Inflammatory macrophage treated with lipopolysaccharide for 4 hours (primary cell): ENCODE results near the gene TGFBI.
A peak's percentile ranks its signal among the peaks of the same experiment; 100 is the strongest.

ENCODE experiments used
- DNase-seq: peaks from one replicate; pipeline ENCODE4 v3.0.0-alpha.2; 2020

The TGFBI gene

DNA sequence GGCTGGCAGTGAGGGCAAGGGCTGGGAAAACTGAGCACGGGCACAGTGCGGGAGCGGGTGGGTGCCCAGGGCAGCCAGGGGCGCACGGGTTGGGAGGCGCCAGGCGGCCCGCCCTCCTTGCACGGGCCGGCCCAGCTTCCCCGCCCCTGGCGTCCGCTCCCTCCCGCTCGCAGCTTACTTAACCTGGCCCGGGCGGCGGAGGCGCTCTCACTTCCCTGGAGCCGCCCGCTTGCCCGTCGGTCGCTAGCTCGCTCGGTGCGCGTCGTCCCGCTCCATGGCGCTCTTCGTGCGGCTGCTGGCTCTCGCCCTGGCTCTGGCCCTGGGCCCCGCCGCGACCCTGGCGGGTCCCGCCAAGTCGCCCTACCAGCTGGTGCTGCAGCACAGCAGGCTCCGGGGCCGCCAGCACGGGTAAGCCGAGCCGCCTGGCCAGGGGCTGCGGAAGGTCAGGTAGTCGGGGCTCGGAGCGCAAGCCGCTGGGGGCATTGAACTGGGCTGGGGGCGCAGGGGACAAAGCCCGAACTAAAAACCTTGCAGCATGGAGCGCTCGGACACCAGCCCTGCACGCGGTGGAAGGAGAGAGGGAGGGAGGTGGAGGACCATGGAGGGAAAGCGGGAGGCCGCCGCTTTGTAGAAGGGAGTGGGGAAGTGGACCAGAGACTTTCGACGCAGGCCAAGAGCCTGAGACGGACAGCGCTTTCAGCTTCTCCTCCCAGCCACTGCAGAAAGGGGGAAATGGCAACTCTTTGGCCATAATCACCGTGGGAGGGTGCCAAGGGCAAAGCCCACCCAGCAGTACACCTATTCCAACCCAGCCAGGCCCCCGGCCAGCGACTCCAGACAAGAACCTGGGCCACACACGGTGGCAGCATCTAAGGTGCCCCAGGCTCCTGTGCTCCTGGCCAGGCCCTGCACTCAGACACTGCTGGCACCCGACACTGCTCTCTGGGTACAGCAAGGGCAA is at the start of gene TGFBI:
TSS of gene TGFBI (plus strand) at position 207 of the 961 bp plus-strand sequence. CDS start at position 275, 68 bp downstream.
- peak; percentile 81 for DNase-seq

DNA sequence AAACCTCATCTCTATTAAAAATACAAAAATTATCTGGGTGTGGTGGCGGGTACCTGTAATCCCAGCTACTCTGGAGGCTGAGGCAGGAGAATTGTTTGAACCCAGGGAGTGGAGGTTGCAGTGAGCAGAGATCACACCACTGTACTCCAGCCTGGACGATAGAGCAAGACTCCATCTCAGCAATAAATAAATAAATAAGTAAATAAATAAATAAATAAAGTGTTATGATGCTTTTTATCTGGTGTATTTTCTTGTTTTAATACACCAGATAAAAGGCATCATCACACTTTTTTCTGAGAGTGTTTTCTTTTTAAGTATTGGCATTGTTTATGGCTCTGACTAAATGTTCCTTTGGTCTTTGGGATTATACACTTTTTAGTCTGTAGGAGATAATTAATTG is 49.8 kb upstream of the TGFBI start:
- no peak for DNase-seq

DNA sequence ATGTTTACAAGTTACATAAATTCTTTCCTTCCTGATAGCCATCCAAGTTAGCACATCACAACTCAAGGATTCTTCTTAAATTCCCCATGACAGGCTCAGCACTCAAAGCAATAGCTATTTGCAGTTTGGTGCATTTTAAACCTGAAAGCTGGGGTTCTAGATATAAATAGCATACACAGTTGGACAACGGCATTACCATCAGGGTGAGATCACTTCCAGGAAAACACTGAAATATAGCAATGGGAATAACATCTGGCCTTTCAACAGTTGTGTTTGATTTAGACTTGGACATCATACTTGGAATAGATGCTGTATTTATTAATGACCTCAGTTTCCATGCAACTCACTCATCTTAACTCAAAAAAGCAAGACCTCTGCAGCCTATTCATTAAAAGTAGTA is 49.3 kb upstream of the TGFBI start:
- DNase-seq = no peak

DNA sequence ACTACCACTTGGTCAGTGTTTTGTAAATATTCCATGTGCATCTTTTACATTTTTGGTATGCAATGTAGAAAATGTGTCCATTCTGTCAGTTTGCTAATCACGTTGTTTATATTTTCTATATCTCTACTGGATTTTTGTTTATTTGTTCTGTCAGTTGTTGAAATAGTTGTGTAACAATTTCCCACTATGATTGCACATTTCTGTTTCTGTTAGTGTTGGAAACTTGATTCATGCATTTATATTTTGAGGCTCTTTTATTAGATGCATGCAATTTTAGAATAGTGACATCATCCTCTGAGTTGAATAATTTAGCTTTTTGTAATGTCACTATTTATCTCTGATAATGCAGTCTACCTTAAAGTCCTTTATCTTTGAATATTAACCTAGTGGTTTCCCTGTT is 48.2 kb upstream of the TGFBI start:
- DNase-seq = no peak

DNA sequence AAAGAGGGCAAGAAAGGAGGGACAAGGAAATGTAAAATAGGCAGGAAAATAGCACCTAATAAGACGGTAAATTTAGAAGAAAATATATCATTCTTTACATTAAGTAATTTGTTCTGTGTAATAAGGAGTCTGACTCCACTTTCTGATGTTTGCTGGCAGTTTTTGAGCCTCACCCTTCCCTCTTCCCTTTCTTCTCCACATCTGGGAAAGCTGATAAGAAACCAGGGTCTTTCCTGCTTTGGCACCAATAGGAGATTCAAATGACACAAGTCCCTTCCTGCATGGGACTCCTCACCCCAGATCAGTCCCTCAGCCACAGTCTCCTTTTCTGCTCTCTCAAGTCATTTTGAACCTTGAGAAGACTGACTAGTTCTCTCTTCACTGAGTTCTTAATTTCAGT is 42.8 kb upstream of the TGFBI start:
- DNase-seq = no peak

DNA sequence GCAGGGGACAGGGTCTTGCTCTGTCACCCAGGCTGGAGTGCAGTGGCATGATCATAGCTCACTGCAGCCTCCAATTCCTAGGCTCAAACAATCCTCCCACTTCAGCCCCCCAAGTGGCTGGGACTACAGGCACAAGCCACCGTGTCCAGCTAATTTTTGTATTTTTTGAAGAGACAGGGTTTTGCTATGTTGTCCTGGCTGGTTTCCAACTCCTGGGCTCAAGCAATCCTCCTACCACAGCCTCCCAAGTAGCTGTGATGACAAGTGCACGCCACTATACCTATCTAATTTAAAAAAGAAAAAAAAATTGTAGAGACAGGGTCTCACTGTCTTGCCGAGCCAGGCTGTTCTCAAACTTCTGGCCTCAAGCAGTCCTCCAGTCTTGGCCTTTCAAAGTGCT is 42.4 kb upstream of the TGFBI start:
- no peak for DNase-seq

DNA sequence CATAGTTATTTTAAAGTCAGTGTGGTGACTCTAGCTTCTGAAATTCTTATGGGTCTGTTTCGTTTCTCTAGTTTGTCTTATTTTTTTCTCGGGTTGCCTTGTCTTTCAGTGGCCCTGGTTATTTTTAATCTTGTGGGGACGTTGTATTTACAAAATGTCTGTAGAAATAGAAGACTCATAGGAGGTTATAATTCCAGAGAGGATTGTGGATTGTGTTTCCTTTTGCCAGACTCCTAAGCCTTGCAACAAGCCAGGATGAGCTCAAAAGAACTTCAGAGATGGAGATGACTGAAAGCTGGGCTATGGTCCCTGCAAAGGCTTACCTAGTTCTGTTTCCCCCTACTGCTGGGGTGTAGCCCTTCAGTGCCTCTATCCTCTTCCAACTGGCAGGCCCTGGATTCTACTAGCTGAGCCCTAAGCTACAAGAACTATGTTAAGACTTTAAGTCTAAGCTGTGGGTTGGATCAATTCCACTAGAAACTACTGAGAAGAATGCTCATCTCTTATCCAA is 41.8 kb upstream of the TGFBI start:
- DNase-seq = no peak

DNA sequence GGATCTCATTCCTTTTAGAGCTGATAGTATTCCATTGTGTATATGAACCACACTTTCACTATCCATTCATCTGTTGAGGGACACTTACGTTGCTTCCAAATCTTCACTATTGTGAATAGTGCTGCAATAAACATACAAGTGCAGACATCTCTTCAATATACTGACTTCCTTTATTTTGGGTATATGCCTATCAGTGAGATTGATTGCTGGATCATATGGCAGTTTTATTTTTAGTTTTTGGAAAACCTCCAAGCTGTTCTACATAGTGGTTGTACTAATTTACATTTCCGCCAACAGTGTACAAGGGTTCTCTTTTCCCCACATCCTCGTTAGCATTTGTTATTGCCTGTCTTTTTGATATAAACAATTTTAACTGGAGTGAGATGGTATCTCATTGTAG is 40.2 kb upstream of the TGFBI start:
- no peak for DNase-seq

DNA sequence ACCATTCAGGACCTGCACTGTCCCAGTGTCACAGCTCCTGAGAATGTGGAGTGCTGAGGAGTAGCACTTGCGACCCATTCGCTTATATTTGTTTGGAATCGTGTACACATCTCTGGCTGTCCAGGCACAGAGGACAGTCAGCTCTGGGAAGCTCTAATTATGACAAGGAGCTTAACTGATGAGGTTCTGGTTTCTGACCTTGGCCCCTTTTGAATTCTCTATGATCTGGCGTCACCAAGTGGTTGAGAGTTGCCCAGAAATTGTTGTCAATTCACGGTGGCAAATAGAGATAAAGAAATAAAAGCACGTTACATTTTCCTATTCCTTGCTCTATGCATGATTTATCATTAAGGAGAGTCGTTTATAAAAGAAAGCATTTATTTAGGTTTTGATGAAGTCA is 39.1 kb upstream of the TGFBI start:
- DNase-seq = no peak

DNA sequence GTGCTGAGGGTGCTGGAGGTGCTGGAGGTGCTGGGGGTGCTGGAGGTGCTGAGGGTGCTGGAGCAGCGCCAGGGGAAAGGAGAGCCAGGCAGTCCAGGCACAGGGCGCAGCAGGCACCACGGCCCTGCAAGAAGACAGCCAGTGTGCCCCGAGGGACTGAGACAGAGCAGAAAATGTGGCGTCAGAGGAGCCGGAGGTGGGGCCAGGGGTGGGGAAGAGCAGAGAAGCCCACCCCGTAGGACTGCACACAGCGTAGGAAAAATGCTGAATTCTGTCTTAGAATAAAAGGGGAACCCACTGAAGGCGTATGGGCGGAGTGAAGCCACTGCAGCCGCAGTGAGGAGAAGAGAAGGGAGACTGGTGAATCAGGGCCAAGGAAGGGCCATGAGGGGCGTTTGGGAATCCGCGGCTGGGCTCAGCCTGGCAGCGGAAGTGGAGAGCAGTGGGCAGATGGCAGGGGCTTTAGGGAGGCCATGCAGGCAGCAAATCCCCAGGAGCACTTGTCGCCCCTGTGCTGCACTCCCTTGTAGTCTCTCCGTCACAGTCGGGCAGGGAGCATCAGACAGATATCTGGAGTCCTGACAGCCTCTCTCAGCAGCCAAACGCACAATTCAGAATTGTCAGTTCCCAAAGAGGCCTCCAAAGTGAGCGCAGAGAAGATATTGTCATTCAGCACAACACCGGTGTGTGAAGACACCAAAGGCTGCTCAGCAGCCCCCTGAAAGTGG is 38.1 kb upstream of the TGFBI start:
- peak; percentile 37 for DNase-seq

DNA sequence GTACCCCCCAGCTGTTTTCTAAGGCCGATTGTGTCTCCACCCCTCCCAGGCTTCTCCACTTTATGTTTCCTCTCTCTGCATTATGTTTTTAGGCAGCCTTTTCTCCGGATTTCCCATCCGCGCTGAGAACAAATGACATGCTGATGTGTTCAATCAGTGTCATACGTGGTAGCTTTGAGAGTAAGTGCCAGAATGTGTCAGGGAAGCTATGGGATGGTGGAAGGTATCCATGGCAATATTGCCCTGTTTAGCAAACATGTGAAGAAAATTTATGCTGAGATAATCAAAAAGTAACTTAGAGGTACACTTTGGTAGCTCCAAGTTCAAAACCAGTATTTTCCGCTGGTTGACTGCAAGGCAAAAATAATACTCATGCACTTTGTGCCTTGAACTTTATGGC is 37.4 kb upstream of the TGFBI start:
- DNase-seq = no peak

DNA sequence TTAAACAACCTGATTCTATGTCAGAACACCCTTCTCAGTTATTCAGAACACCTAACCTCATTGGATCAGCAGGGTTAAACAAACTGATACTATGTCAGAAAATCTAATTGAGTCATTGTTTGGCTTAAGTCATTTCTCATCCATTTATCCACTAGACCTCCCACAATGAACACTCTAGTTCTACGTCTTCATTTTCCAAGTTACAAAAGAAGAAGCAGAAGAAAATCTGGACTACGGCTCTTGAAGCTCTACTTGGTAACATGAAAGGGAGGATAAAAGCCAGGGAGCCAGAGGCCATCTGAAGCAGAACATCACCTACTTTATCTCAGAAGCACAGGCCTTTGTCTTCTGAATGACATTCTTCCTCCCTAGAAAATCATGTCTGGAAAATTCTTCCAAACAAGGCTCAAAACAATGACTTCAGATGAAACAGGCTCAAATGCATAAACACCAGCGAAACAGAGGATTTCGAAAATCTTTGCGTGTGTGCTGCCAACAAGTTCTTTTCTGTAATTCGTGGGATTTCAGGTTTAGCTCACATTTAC is 35.4 kb upstream of the TGFBI start:
- DNase-seq = no peak

DNA sequence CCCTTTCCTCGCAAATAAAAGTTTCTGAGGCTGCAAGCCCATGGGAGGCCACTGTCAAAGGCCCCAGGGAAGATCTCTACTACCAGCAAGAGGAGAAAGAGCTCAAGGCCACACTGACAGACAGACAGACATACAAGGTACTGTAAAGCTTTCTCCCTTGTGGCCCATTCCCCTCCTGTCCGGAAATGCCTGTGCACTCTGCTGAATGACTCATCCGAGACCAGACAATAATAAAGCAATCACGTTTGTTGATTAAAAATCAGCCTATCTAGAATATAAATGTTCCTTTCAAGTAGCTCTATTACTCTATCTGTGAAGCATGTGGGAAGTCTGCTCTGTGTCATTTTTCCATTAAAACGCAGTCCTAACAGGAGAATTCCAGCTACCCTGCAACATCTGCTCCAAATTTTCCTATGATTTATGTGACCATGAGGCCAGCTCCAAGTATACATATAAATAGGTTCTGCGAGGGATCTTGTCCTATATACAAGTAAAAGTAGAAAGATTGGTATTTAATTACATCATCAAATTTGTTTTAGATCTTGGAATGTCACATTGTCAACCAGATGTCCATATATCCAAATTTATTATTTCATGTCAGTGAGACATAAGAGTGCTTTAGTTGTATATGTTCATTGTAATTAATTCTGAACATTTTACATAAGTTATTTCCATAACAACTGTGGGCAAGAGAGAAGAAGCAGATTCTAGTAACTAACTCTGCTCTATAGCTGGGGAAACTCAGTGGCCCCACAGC is 34.7 kb upstream of the TGFBI start:
- DNase-seq = no peak

DNA sequence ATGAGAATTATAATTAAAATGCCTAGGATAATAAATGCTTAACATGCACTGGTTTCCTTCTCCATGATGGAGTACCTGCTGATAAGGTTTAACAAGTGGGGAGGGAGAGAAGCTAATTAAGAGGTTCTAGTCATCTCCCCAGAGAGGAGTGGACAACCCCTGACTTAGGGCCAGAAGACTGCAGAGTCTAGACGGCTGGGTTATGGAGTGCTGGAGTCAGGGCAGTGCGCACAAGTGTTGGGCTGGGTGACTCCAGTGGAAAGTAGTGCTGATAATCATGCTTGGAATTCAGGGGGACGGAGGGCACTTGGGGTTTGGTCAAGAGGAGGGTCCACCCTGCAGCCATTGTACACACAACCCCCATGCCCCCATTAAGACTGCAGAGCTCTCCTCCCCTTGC is 32.8 kb upstream of the TGFBI start:
- no peak for DNase-seq

DNA sequence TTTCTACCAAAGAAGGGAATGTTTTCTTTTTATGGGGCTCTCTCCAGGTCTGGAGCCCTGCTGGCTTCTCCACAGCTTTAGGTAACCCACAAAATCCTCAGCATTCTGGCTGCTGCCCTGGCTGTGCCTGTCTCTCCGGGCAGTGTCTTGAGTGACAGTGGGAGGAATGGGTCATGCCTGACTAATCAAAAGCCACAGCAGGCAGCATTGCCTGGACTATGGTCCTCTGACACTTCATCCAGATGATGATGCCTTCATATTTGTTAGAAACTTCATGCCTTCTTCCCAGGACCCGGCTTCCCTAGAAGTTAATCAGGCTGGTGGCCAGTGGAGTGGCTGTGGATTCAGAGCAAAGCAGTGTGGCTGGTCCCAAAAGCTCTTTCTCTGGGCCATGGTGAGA is 32.2 kb upstream of the TGFBI start:
- peak; percentile 51 for DNase-seq

DNA sequence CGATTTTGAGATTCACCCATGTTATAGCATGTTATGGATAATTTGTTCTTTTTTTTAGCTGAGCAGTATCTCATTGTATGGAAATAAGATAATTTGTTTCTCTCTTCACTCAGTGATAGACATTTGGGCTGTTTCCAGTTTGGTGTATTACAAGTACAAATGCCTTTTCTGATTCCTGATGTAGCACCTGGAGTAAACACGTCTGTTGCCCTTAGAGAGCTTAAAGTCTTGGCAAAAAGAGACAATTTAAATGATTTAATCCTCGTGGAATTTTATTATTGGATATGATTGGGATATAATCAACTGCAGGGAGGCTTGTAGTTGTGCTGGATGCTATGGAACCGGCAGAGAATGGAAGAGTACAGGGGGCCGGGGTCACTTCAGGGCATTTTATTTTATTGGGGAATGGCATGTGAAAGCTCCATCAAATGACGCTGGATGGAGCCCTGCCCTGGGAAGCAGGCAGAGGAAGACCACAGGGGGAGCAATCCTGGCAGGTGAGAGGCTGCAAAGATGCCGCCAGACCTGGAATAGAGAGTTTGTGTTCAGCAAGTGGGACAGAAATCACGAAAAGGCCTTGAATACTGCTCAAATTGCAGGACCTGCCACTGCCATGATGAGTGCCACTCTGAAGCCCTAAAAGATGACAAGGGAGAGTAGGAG is 31.0 kb upstream of the TGFBI start:
- DNase-seq = no peak

DNA sequence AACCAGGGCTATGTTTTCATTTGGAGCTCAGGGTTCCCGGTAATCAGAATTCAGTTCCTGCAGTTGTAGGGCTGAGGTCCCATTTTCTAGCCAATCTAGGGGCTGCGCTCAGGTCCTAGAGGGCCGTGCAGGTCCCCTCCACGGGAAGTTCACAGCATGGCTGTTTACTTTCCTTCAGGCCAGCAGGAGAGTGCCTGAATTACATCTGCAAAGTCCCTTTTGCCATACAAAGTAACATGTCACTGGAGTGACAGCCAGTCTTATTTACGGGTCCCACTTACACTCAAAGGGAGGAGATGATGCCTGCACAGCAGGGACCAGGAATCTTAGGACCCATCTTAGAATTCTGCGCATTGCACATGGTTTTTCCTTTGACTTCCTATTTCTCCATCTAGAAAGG is 29.9 kb upstream of the TGFBI start:
- no peak for DNase-seq

DNA sequence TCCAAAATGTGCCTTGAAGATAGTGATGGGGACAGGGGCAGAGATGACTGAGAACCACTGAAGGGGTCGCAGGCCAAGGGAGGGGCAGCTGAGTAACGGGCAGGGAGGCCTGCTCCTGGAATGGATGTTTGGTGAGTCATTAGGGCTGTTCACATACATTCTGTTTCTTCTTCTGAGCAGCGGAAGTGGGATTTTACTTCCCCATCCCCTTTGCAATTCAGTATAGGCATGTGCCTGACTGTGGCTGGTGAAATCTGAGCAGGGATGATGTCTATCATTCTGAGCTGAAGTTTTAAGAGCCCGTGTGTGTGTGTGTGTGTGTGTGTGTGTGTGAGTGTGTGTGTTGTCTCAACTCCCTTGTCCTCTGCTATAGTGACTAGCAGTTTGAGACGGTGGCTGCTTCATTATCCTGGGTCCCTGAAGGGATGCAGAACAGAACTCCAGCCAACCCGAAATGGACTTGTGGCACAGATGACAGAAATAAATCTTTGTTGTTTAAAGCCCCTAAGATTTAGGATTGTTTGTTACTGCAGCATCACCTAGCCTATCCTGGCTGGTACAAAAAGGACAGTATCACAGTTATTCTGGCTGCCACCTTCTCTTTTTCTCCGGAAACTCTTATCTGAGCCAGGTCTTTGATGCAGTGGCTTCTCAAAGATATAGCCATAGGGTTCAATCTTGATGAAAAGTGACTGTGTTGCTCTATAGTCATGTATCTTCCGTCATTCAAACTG is 29.2 kb upstream of the TGFBI start:
- DNase-seq = peak; percentile 92

DNA sequence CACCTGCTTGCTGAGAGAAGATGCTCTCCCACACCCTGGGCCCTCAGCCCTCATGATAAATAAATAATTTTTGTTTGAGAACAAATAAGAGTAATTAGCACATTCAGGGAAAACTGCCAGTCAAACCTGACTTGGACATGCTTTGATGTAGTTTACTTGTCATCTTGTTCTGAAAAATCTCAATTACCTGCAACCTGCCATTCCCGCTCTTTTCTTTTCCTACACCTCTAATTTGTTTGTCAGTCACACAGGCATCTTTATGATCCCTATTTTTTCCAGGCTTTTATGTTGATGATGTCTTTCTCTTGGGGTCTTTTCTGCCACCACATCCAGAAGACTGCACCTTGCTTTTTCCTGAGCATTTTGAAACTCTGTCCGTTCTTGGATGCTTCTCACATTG is 28.6 kb upstream of the TGFBI start:
- no peak for DNase-seq

DNA sequence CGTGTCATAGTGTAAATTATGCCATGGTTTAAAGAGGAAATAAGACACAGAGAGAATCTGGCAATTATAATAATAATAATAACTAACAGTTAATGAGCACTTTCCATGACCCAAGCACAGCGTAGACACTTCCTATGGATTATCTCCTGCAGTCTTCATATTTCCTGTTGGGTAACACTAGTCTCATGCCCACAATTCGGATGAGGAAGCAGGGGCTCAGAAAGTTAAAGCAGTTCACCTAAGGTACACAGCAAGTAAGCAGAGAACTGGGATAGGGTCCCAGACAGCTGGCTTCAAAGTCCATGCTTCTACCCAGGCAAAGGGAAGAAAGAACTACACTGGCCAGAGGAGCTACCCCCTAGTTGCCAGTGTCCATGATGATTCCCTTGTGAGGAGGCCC is 27.9 kb upstream of the TGFBI start:
- DNase-seq = peak; percentile 62

DNA sequence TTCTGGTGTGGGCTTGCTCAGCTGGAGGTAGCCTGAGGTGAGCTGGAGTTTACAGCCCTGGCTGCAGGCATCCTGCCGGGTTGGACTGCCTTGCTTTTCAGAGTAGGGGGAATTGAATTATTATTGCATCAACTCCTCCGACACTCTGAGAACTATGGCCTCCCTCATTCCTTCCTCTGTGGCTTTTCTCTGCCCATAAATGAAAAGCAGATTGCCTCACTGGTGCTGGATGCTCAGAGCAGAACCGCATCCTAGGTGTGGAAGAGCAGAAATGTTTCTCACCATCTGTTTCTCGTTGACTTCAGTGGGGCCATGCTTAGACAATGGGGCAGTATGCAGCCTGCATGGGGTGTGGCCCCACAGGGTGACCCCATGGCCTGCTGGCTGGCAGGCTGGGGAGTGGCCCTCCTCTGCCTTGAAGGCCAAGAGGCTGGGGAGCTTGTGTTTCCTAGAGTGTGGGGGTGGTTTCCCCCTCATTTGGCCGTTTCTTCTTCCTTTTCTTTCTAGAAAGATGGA is 27.3 kb upstream of the TGFBI start:
- no peak for DNase-seq
